HEK293T (cell line): ENCODE measurements around the gene KLLN.
"Not testable (repeated sequence)": the region's sequence is repeated elsewhere in the genome, so short reads cannot be mapped to it uniquely, and the experiment has no call there.

ENCODE experiments used
- CTCF ChIA-PET: fragments of 350-600 bp; formaldehyde crosslinking; extraction: SDS; loops from one replicate; lab custom pipeline; 2021; ENCODE audit warnings: antibody characterized with exemption, inconsistent platforms; lab: Yijun Ruan, JAX
- POLR2A ChIA-PET: fragments of 350-600 bp; formaldehyde crosslinking; extraction: SDS; loops from one replicate; lab custom pipeline; 2020; ENCODE audit warnings: antibody characterized with exemption, inconsistent platforms; lab: Yijun Ruan, JAX
- DNase-seq: peaks from one replicate; pipeline ENCODE4 v3.0.0; 2012; ENCODE audit warnings: mixed read lengths; ENCODE audit errors: extremely low spot score
- ARNT ChIP-seq: fragments of 450-650 bp; IDR thresholded peaks from 2 replicates; pipeline ENCODE4 v1.6.1; 2017; ENCODE audit warnings: mild to moderate bottlenecking
- BHLHE40 ChIP-seq: fragments of 450-650 bp; IDR thresholded peaks from 2 replicates; pipeline ENCODE4 v1.6.1; 2016; ENCODE audit warnings: mild to moderate bottlenecking, moderate library complexity, borderline replicate concordance
- CTBP1 ChIP-seq: fragments of 450-650 bp; IDR thresholded peaks from 2 replicates; pipeline ENCODE4 v1.6.1; 2016; ENCODE audit warnings: borderline replicate concordance
- ELF4 ChIP-seq: fragments of 450-650 bp; IDR thresholded peaks from 2 replicates; pipeline ENCODE4 v1.6.1; 2017; ENCODE audit warnings: antibody characterized with exemption
- FOXA1 ChIP-seq: fragments of 450-650 bp; IDR thresholded peaks from 2 replicates; pipeline ENCODE4 v1.6.1; 2016; ENCODE audit warnings: mild to moderate bottlenecking
- FOXK2 ChIP-seq: fragments of 450-650 bp; IDR thresholded peaks from 2 replicates; pipeline ENCODE4 v1.6.1; 2016; ENCODE audit warnings: mild to moderate bottlenecking
- FOXM1 ChIP-seq: fragments of 450-650 bp; IDR thresholded peaks from 2 replicates; pipeline ENCODE4 v1.6.1; 2017; ENCODE audit warnings: mild to moderate bottlenecking, borderline replicate concordance
- HDGF ChIP-seq: fragments of 450-650 bp; IDR thresholded peaks from 2 replicates; pipeline ENCODE4 v1.6.1; 2017; ENCODE audit warnings: antibody characterized with exemption, borderline replicate concordance
- L3MBTL2 ChIP-seq: fragments of 450-650 bp; conservative IDR thresholded peaks from 2 replicates; pipeline ENCODE4 v1.6.1; 2016; ENCODE audit warnings: mild to moderate bottlenecking
- LEF1 ChIP-seq: fragments of 450-650 bp; IDR thresholded peaks from 2 replicates; pipeline ENCODE4 v1.6.1; 2017; ENCODE audit warnings: mild to moderate bottlenecking, borderline replicate concordance
- NFRKB ChIP-seq: fragments of 450-650 bp; IDR thresholded peaks from 2 replicates; pipeline ENCODE4 v1.6.1; 2016; ENCODE audit warnings: mild to moderate bottlenecking, moderate library complexity
- SP1 ChIP-seq: fragments of 450-650 bp; IDR thresholded peaks from 2 replicates; pipeline ENCODE4 v1.6.1; 2017
- SUZ12 ChIP-seq: fragments of 450-650 bp; IDR thresholded peaks from 2 replicates; pipeline ENCODE4 v1.6.1; 2016; ENCODE audit warnings: mild to moderate bottlenecking
- TARDBP ChIP-seq: fragments of 450-650 bp; IDR thresholded peaks from 2 replicates; pipeline ENCODE4 v1.6.1; 2016
- ZNF384 ChIP-seq: fragments of 450-650 bp; IDR thresholded peaks from 2 replicates; pipeline ENCODE4 v1.6.1; 2016
- TF ChIP-seq, protein P1 (sequence below): fragments of 450-650 bp; IDR thresholded peaks from 2 replicates; pipeline ENCODE4 v1.6.1; 2016

KLLN gene

DNA sequence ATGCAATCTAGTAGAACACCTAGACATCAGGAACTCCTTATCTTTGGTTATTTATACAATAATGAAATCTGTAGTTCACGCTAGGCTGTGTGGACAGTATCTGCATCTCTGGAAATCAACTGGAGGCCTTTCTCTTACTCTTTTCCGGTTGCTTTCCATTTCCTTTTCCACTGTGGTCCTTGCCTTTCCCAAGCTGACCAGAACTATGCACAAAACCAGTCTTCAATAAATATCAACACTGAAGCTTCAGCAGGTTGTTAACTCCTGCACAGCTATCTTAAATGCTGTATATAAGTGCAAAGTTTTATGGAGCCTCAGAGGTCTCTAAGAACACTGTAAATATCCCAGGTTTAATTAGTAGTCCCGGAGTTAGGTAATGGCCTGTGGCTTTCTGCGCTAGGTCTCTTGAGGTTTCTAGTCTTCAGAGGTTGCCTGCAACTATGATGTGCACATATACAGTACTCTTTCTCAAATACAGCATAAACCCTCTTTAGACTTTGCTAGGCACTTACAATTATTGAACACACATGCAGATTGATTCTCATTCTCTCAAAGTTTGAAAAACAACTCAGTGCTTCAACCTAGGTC is 2.4 kb downstream of the KLLN start:
- TF ChIP-seq SP1 (no peak), HDGF (no peak), TARDBP (no peak), LEF1 (no peak), ARNT (no peak), FOXK2 (no peak), CTBP1 (no peak), ZNF384 (no peak), SUZ12 (no peak), L3MBTL2 (no peak), FOXA1 (no peak), BHLHE40 (no peak)
- TF ChIP-seq, protein P1, sequence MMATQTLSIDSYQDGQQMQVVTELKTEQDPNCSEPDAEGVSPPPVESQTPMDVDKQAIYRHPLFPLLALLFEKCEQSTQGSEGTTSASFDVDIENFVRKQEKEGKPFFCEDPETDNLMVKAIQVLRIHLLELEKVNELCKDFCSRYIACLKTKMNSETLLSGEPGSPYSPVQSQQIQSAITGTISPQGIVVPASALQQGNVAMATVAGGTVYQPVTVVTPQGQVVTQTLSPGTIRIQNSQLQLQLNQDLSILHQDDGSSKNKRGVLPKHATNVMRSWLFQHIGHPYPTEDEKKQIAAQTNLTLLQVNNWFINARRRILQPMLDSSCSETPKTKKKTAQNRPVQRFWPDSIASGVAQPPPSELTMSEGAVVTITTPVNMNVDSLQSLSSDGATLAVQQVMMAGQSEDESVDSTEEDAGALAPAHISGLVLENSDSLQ = no peak
- CTCF ChIA-PET = interaction anchor here (1.4 kb wide), 1 partner anchor 11 kb away, joined by 4 read pairs; no protein-coding TSS in a partner anchor
- POLR2A ChIA-PET = interaction anchor here (1.8 to 2.7 kb wide), 2 partner anchors 11 to 253 kb away, joined by 5 to 15 read pairs; no protein-coding TSS in a partner anchor
- DNase-seq = no peak

DNA sequence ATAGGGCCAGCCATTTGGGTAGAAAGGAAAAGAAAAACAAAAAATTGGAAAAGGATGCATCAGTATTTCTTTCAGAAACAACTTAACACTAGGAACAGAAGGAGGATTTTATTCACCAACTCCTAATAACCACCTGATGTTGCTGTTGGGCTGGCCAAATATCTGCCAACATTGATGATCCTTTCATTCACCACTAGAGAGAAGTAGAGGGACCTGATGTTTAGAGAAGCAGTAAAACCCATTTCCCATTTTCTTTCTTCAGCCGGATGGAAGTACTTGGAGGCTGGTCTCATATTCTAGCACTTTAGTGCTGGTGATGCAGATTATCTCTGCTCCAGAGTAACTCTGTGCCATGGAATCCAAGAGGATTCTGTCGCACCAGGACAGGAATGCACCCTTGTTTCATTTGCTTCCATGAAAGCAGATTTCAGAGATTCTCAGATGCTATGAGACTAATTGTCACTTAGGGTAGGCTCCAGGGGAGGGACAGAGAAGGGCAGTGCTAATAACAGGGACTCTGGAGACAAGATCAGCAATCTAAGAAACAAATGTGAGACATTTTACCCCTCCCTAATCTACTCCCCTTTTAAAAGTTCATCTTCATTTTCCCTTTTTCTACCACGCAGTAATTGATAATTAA is 3.1 kb downstream of the KLLN start:
- DNase-seq = peak; percentile 42
- ChIA-PET POLR2A (no interaction called here), CTCF (interaction anchor here (1.4 kb wide), 1 partner anchor 10 kb away, joined by 4 read pairs; no protein-coding TSS in a partner anchor)
- TF ChIP-seq FOXM1 (no peak), FOXK2 (no peak), SUZ12 (no peak), BHLHE40 (no peak), SP1 (no peak), TARDBP (no peak), ARNT (no peak)

DNA sequence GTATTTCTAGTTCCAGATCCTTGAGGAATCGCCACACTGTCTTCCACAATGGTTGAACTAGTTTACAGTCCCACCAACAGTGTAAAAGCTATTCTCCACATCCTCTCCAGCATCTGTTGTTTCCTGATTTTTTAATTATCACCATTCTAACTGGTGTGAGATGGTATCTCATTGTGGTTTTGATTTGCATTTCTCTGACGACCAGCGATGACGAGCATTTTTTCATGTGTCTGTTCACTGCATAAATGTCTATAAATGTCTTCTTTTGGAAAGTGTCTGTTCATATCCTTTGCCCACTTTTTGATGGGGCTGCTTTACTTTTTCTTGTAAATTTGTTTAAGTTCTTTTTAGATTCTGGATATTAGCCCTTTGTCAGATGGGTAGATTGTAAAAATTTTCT is 7.7 kb downstream of the KLLN start:
- POLR2A ChIA-PET, CTCF ChIA-PET, DNase-seq: not testable (repeated sequence)

DNA sequence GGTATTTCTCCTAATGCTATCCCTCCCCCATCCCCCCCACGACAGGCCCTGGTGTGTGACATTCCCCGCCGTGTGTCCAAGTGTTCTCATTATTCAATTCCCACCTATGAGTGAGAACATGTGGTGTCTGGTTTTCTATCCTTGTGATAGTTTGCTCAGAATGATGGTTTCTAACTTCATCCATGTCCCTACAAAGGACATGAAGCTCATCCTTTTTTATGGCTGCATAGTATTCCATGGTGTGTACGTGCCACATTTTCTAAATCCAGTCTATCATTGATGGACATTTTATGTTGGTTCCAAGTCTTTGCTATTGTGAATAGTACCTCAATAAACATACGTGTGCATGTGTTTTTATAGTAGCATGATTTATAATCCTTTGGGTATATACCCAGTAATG is 8.1 kb downstream of the KLLN start:
- DNase-seq, POLR2A ChIA-PET, CTCF ChIA-PET: not testable (repeated sequence)

DNA sequence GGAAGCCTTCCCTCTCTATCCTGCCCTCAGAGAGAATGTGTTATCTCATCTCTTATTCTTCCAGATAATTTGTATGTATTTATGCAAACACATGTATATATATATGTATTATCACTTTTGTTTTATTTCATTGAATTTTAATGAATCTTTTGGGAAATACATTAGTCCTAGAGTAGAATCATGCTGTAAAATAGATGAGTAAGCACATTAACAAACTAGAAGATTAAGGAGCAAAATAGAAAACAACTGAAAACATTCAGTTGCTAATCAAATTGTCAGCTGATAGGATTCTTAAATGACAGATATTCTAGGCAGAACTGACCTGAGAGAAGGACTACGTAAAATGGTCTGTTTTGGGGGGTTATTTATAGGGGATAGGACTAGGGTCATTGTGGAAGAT is 11.2 kb downstream of the KLLN start:
- CTCF ChIA-PET = no interaction called here
- TF ChIP-seq CTBP1 (no peak), SUZ12 (no peak), FOXM1 (no peak), HDGF (no peak), SP1 (no peak), NFRKB (no peak), ARNT (no peak), LEF1 (no peak), ELF4 (no peak), FOXA1 (no peak), ZNF384 (no peak), BHLHE40 (no peak), FOXK2 (no peak), L3MBTL2 (no peak), TARDBP (no peak)
- TF ChIP-seq, protein P1 = no peak
- DNase-seq = no peak
- POLR2A ChIA-PET = no interaction called here

DNA sequence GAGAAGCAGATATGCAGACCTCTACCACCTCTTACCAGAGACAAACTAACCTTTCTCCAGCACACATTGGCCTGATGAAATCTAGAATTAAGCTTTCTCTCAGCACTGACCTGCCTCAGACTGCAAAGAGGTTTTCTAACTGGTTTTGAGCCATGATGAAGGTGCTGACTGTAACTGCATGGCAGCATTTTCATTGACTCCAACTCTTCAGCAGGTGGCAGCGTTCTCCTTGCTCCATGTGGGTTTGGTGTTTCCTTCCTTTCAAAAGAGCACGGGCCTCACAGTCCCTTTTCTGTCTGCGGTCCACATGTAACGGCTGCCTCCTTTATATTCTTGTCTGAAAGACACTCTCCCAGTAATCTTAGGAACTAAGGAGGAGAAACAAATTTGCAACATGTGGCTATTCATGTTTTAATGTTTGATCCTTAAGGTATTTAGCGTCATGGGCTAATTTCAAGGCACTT is 12.6 kb downstream of the KLLN start:
- ChIA-PET CTCF (interaction anchor here (0.7 to 1.2 kb wide), 7 partner anchors 10 to 536 kb away, joined by 3 to 4 read pairs (median 3); no protein-coding TSS in a partner anchor), POLR2A (interaction anchor here (2.0 to 3.3 kb wide), 2 partner anchors 11 to 33 kb away, joined by 6 to 15 read pairs; partner anchors contain the start of genes ATAD1, KLLN and PTEN)
- peak; percentile 61 for DNase-seq
- TF ChIP-seq SUZ12 (no peak), HDGF (no peak), FOXK2 (no peak), CTBP1 (no peak), FOXM1 (no peak), ARNT (no peak), BHLHE40 (no peak), L3MBTL2 (no peak), LEF1 (no peak), SP1 (no peak), ELF4 (no peak), ZNF384 (no peak), TARDBP (no peak), FOXA1 (no peak)
